MM.1S (cell line): ENCODE measurements around the gene FARSA.

Experiments used
- EZH2 ChIP-seq: fragments of 300-600 bp; sonication (generic); optimal IDR thresholded peaks from 2 replicates; pipeline ENCODE3; 2017; ENCODE audit warnings: low read depth, mild to moderate bottlenecking, antibody characterized with exemption, low read length, mixed read lengths
- EZH2phosphoT487 ChIP-seq: fragments of 300-600 bp; sonication (generic); IDR thresholded peaks from 2 replicates; pipeline ENCODE4 v1.6.1; 2018; ENCODE audit warnings: antibody characterized with exemption, low read length
- TF ChIP-seq, protein P1 (sequence below): fragments of 300-600 bp; sonication (generic); IDR thresholded peaks from 2 replicates; pipeline ENCODE4 v1.5.1; 2016; ENCODE audit warnings: antibody characterized with exemption, low read length, mixed read lengths

DNA sequence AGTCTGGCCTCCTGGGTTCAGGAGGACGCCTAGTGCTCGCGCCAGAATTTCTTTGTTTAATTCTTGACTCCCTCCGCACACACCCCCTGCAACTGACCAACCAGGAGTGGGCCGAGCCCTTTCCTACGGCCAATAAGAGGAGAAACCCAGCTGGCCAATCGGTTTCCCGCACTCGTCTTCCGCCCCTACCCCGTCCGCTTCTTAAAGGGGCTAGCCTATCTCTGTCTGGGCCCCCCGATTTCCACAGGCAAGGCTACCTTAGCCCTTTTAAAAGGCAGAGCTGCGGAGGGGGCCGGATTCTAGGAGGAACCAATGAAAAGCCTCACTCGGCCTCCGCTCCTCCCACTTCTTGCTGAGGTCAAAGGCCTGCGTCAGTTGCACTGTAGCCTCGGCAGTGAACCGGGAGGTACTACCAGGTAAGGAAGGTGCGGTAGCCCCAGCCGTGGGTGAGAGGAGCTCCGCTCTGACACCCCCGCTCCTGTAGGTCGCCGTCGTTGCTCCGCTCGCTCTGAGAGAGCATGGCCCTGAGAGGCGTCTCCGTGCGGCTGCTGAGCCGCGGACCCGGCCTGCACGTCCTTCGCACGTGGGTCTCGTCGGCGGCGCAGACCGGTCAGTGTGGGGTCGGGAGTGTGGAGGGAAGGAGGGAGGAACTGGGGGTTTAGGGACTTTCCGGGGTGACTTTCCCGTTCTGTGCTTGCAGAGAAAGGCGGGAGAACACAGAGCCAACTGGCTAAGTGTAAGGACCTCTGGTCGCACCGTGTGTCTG is 42.5 kb downstream of the FARSA start, which contains the start of gene GCDH:
- TF ChIP-seq, protein P1, sequence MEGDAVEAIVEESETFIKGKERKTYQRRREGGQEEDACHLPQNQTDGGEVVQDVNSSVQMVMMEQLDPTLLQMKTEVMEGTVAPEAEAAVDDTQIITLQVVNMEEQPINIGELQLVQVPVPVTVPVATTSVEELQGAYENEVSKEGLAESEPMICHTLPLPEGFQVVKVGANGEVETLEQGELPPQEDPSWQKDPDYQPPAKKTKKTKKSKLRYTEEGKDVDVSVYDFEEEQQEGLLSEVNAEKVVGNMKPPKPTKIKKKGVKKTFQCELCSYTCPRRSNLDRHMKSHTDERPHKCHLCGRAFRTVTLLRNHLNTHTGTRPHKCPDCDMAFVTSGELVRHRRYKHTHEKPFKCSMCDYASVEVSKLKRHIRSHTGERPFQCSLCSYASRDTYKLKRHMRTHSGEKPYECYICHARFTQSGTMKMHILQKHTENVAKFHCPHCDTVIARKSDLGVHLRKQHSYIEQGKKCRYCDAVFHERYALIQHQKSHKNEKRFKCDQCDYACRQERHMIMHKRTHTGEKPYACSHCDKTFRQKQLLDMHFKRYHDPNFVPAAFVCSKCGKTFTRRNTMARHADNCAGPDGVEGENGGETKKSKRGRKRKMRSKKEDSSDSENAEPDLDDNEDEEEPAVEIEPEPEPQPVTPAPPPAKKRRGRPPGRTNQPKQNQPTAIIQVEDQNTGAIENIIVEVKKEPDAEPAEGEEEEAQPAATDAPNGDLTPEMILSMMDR, result no peak
- TF ChIP-seq EZH2phosphoT487 (no peak), EZH2 (no peak)
